Measurements from ENCODE around the gene MARS1.
"Not testable (repeated sequence)": the region's sequence is repeated elsewhere in the genome, so short reads cannot be mapped to it uniquely, and the experiment has no call there.

The MARS1 gene

GRCh38 chr12:57552306-57552651 lies 64.4 kb downstream of the MARS1 start:
- no peak for ATAC-seq

- ATAC-seq: no peak
Measured at GRCh38 chr12:57552835-57553313, 65.0 kb downstream of the MARS1 start.

- ATAC-seq: no peak
Measured at GRCh38 chr12:57553343-57554202, 65.7 kb downstream of the MARS1 start.

- ATAC-seq: no peak
Measured at GRCh38 chr12:57554453-57554852, 66.6 kb downstream of the MARS1 start.

GRCh38 chr12:57554897-57555296 lies 67.0 kb downstream of the MARS1 start:
- no peak for ATAC-seq

- no peak for ATAC-seq
Measured at GRCh38 chr12:57558864-57559263, 71.0 kb downstream of the MARS1 start.

- no peak for ATAC-seq
Measured at GRCh38 chr12:57560516-57560915, 72.6 kb downstream of the MARS1 start.

- ATAC-seq: not testable (repeated sequence)
Measured at GRCh38 chr12:57561117-57561516, 73.2 kb downstream of the MARS1 start.

- no peak for ATAC-seq
Measured at GRCh38 chr12:57563358-57563757, 75.5 kb downstream of the MARS1 start.

GRCh38 chr12:57564178-57564740 lies 76.4 kb downstream of the MARS1 start:
- no peak for ATAC-seq
